IPS DF 4.7 (cell line): ENCODE measurements around the gene EHBP1.
"Not testable (repeated sequence)": the region's sequence is repeated elsewhere in the genome, so short reads cannot be mapped to it uniquely, and the experiment has no call there.

Source experiments
- DNase-seq: peaks from one replicate; pipeline ENCODE4 v3.0.0-alpha.2; 2013; ENCODE audit warnings: low spot score; ENCODE audit errors: extremely low read depth

EHBP1 gene

GRCh38 chr2:63009490-63009889 is 304.0 kb downstream of the EHBP1 start:
- DNase-seq, result no peak

DNA sequence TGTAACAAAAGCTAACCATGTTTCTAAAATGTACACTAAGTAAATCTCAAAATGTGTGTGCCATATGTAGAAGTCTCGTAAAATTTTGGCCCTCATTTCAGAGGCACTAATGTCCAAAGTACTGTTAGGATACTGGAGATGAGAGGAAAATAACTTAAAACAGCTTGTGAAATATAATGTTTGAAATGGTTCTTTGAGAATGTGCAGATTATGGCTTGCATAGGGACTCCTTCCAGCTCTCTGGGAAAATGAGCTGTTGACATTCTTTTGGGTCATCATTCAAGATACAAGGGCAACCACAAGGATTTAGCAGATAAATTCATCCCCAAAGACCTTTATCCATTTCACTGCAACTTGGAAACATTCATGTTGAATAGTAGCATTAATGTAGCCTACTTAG is 307.0 kb downstream of the EHBP1 start:
- no peak for DNase-seq

DNA sequence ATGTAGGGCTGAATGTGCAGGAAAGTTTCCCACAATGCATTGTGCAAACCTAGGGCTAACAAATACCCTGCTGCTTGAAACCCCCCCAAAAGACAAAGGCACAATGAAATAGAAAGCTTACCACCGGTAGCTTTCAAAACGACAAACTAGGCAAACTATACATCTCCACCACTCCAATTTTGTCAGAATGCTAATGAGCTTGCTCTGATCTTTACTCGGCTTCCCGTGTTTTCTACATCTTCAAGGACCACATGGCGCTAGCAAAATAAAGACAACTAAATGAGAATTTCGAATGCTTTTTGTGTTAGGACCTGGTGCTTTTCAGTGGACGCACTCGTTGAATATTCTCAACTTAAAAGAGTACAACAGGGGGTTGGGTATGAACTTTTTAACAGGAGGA is 307.9 kb downstream of the EHBP1 start:
- DNase-seq, result no peak

GRCh38 chr2:63015389-63015788 is 309.9 kb downstream of the EHBP1 start:
- no peak for DNase-seq

- no peak for DNase-seq
These were observed 312.9 kb downstream of the EHBP1 start for GRCh38 chr2:63018439-63018838.

- DNase-seq, result not testable (repeated sequence)
These were observed 314.2 kb downstream of the EHBP1 start for GRCh38 chr2:63019686-63020085.

GRCh38 chr2:63023444-63023843 is 317.9 kb downstream of the EHBP1 start:
- no peak for DNase-seq

- DNase-seq, result no peak
These were observed 321.7 kb downstream of the EHBP1 start for GRCh38 chr2:63027220-63027619.

- no peak for DNase-seq
These were observed 323.5 kb downstream of the EHBP1 start for GRCh38 chr2:63029058-63029457.

GRCh38 chr2:63034526-63034925 is 329.0 kb downstream of the EHBP1 start:
- DNase-seq, result no peak

GRCh38 chr2:63035169-63035568 is 329.7 kb downstream of the EHBP1 start:
- DNase-seq, result no peak

GRCh38 chr2:63035660-63036059 is 330.1 kb downstream of the EHBP1 start:
- DNase-seq, result no peak

DNA sequence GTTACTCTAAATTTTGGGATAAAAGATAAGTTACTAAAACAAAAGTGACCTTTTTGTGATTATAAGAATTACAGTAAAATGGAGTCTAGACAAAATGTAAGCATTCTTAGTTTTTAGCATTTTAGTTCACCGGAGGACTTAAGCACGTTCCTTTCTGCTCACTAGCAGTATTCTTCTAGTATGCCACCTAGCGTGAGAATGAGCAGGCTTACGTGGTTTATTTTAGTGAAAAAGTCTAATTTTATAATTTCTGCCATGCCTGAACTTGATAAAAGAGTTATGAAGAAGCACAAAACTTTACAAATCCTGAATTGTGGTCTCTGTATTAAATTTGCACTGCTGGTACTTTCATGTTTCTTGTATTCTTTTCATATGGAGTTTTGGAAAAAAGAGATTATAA is 332.5 kb downstream of the EHBP1 start:
- no peak for DNase-seq

- DNase-seq, result no peak
These were observed 335.1 kb downstream of the EHBP1 start for GRCh38 chr2:63040586-63040985.

DNA sequence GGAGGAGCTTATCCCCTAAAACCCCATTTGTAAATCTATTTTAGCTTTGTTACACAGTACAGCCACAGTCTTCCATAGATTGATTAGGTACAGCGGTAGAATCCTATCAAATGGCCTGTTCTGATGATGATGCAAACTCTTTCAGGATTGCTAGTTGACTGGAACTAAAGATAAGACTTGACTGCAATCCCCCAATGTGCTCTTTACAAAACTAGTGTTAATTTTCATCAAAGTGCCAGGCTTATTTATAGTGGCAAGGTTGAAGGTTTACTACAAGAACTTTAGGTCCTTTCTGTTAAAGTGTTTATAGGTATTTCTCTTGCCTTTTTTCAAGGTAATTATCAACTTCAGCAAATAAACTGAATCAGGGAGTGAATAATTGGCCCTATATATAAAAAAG is 336.1 kb downstream of the EHBP1 start:
- DNase-seq, result no peak

GRCh38 chr2:63044362-63045327 is 339.1 kb downstream of the EHBP1 start:
- DNase-seq, result no peak

DNA sequence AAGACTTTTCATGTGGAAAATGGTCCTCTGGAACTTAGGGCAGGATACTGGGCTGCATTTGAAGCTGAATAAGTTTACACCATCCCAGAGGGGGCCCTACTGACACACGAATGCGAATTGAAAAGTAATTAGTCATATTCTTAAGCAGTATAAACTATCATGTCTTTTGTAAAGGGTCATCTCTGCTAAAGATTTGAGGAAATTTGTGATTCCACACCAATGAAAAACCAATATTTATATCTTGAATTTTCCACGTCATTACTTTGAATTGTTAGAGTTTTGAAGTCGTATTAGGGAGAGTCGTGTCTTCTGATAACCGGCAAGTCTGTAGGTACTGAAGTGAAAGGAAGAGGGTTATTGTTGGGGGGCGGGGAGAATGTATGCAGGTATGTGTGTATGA is 341.0 kb downstream of the EHBP1 start:
- no peak for DNase-seq

- DNase-seq, result no peak
These were observed 341.4 kb downstream of the EHBP1 start for GRCh38 chr2:63046961-63047320.

GRCh38 chr2:63047321-63048279 is 342.1 kb downstream of the EHBP1 start:
- no peak for DNase-seq

DNA sequence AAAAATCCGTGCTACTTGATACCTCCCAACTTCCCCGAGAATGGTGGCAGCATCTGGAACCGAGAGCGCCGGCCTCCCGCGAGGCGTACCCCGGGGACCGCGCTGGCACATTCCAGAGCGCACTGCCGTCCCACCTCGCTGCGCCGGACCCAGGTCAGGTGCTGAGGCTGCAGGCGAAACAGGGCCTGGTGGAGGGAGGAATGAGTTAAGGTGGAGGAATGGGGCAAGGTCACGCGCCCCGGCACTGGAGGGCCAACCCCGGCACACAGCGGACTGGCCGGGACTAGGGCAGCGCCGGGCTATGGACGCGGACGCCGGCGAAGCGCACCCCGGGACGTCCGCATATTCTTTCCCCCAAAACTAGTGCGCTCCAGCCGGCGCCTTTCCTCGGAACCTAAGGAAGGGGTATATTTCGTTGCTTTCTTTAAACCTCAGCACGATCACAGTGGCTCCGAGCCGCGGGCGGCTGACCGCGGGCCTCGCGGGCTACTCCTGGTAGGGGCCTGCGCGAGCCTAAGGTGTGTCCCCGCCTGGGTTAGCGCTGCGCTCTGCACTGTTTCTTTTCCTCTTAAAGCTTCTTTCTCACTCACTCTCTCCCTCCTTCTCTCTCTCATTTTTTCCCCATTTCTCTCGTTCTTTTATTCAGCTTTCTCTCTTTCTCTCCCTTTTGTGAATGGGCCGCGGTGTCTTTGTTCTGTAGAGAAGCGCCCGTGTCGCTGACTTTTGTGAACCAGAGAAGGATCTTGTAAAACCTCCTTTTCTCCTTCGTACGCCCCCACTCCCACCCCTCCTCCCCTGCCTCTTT is 343.1 kb downstream of the EHBP1 start:
- DNase-seq, result no peak

- DNase-seq, result no peak
These were observed 343.9 kb downstream of the EHBP1 start for GRCh38 chr2:63049211-63049969.
